ENCODE measurements around the gene OTUB2. TPM values are rescaled to one million over a fixed set of nuclear protein-coding genes. Genes with fewer than 3 reads are reported as not detected.

The OTUB2 gene
- total RNA-seq, 4 donors from 2014 or later = 2.1 to 10.3 (median 7.4) TPM

- no peak for TF ChIP-seq POLR2A (IDR thresholded peaks at IDR 0.05)
- TF ChIP-seq, protein P1, sequence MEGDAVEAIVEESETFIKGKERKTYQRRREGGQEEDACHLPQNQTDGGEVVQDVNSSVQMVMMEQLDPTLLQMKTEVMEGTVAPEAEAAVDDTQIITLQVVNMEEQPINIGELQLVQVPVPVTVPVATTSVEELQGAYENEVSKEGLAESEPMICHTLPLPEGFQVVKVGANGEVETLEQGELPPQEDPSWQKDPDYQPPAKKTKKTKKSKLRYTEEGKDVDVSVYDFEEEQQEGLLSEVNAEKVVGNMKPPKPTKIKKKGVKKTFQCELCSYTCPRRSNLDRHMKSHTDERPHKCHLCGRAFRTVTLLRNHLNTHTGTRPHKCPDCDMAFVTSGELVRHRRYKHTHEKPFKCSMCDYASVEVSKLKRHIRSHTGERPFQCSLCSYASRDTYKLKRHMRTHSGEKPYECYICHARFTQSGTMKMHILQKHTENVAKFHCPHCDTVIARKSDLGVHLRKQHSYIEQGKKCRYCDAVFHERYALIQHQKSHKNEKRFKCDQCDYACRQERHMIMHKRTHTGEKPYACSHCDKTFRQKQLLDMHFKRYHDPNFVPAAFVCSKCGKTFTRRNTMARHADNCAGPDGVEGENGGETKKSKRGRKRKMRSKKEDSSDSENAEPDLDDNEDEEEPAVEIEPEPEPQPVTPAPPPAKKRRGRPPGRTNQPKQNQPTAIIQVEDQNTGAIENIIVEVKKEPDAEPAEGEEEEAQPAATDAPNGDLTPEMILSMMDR (IDR thresholded peaks at IDR 0.05) = no peak
- Histone ChIP-seq H3K4me1 (no peaks in the 10 kb centered on the region), H3K9me3 (no peaks in the 10 kb centered on the region), H3K36me3 (peaks cover 0 to 21% (median 0%) of the 10 kb centered on the region in 3 donors), H3K27ac (no peak overlapping the region), H3K27me3 (no peaks in the 10 kb centered on the region), H3K4me3 (no peak overlapping the region)
- intact Hi-C loops (cut with DNase I) = no loop called here
- DNase-seq = no peak
- WGBS, 2 donors = 91 to 95% methylated on average over 4 of the region's 4 CpGs
These were observed 71.0 kb downstream of the OTUB2 start for GRCh38 chr14:94097091-94097490.

Other genes starting within 250 kb of the OTUB2 start
- gene PRIMA1, start 237.9 kb upstream of the OTUB2 start, total RNA-seq = 1 to 10 TPM; 1.0 to 5.0 (median 1.3) TPM
- not detected for gene FAM181A, start 99.0 kb upstream of the OTUB2 start, total RNA-seq
- gene ASB2, start 49.8 kb upstream of the OTUB2 start, total RNA-seq = 1 to 10 TPM in 3 of 4 donors, under 1 TPM in 1; 0.83 to 8.8 (median 3.7) TPM
- not detected for gene CCDC197, start 29.0 kb upstream of the OTUB2 start, total RNA-seq
- gene DDX24, start 54.9 kb downstream of the OTUB2 start, total RNA-seq = 100 to 1,000 TPM in 1 of 4 donors, 10 to 100 TPM in 3; 63.9 to 114 (median 71.9) TPM
- 10 to 100 TPM in 1 of 4 donors, 1 to 10 TPM in 3; 1.9 to 12.5 (median 8.6) TPM for gene IFI27L1, start 55.0 kb downstream of the OTUB2 start, total RNA-seq
- 100 to 1,000 TPM in 3 of 4 donors, 10 to 100 TPM in 1; 39.5 to 958 (median 291) TPM for gene IFI27, start 84.4 kb downstream of the OTUB2 start, total RNA-seq
- 10 to 100 TPM; 50.6 to 97.1 (median 66.0) TPM for gene IFI27L2, start 103.3 kb downstream of the OTUB2 start, total RNA-seq
- 1 to 10 TPM in 1 of 4 donors, under 1 TPM in 3; 0.08 to 1.7 (median 0.48) TPM for gene PPP4R4, start 148.0 kb downstream of the OTUB2 start, total RNA-seq

All from esophagus squamous epithelium (tissue), 5 donors.